Activated T-cell treated with anti-CD3 and anti-CD28 coated beads, Interleukin-2, amount 50 U/mL, for 4 hours (primary cell): ENCODE measurements around the gene IVNS1ABP. TPM values are rescaled to one million over a fixed set of nuclear protein-coding genes. Genes with fewer than 3 reads are reported as not detected.

Experiments used
- ATAC-seq, 2 donors: fragments of 200-7000 bp; cut with Tn5 transposase; one replicate each; pipeline ENCODE4 v1.10.0; 2021
- DNase-seq: peaks from one replicate; pipeline ENCODE4 v3.0.0-alpha.2; 2020
- H3K27me3 Mint-ChIP-seq: one replicate; pipeline ENCODE4 v1.8.0; 2021; ENCODE audit warnings: low read depth, mixed read lengths
- H3K36me3 Mint-ChIP-seq: one replicate; pipeline ENCODE4 v1.8.0; 2022; ENCODE audit warnings: mixed read lengths; ENCODE audit not compliant: insufficient read depth
- H3K4me1 Mint-ChIP-seq: one replicate; pipeline ENCODE4 v1.8.0; 2021; ENCODE audit warnings: low read depth, mixed read lengths
- H3K4me3 Mint-ChIP-seq: one replicate; pipeline ENCODE4 v1.8.0; 2021; ENCODE audit warnings: mild to moderate bottlenecking, moderate library complexity, mixed read lengths
- H3K9me3 Mint-ChIP-seq: one replicate; pipeline ENCODE4 v1.8.0; 2021; ENCODE audit warnings: mixed read lengths
- total RNA-seq, 3 donors: library from RNA; stranded (reverse); gene quantifications; one replicate each; pipeline ENCODE4 v1.2.1, GENCODE V29; 2021

IVNS1ABP gene
- total RNA-seq, 3 donors from 2014 or later: 52.8 to 61.2 (median 54.3) TPM

GRCh38 chr1:185293967-185294542 is 23.0 kb downstream of the IVNS1ABP start:
- Mint-ChIP-seq H3K9me3 (peaks cover 6% of the 10 kb centered on the region), H3K4me1 (peaks cover 20% of the 10 kb centered on the region), H3K36me3 (peaks cover 53% of the 10 kb centered on the region), H3K27me3 (no peaks in the 10 kb centered on the region), H3K4me3 (no peak overlapping the region)
- ATAC-seq (no peak), DNase-seq (no peak)

GRCh38 chr1:185292237-185292636 is 24.8 kb downstream of the IVNS1ABP start:
- H3K4me3 Mint-ChIP-seq: no peak overlapping the region
- H3K9me3 Mint-ChIP-seq: peaks cover 6% of the 10 kb centered on the region
- H3K27me3 Mint-ChIP-seq: no peaks in the 10 kb centered on the region
- H3K4me1 Mint-ChIP-seq: peaks cover 32% of the 10 kb centered on the region
- ATAC-seq (no peak), DNase-seq (no peak)
- H3K36me3 Mint-ChIP-seq: peaks cover 40% of the 10 kb centered on the region

GRCh38 chr1:185291652-185292051 is 25.4 kb downstream of the IVNS1ABP start:
- no peak for DNase-seq
- no peak for ATAC-seq
- Mint-ChIP-seq H3K36me3 (peaks cover 38% of the 10 kb centered on the region), H3K9me3 (peaks cover 6% of the 10 kb centered on the region), H3K4me1 (peaks cover 32% of the 10 kb centered on the region), H3K27me3 (no peaks in the 10 kb centered on the region), H3K4me3 (no peak overlapping the region)

GRCh38 chr1:185291159-185291558 is 25.9 kb downstream of the IVNS1ABP start:
- no peak for DNase-seq
- Mint-ChIP-seq H3K4me3 (no peak overlapping the region), H3K36me3 (peaks cover 34% of the 10 kb centered on the region), H3K4me1 (peaks cover 32% of the 10 kb centered on the region), H3K9me3 (peaks cover 6% of the 10 kb centered on the region), H3K27me3 (no peaks in the 10 kb centered on the region)
- no peak for ATAC-seq

GRCh38 chr1:185289880-185290279 is 27.2 kb downstream of the IVNS1ABP start:
- peaks cover 39% of the 10 kb centered on the region for H3K4me1 Mint-ChIP-seq
- no peak overlapping the region for H3K4me3 Mint-ChIP-seq
- H3K36me3 Mint-ChIP-seq: peaks cover 23% of the 10 kb centered on the region
- DNase-seq (no peak), ATAC-seq (no peak)
- peaks cover 6% of the 10 kb centered on the region for H3K9me3 Mint-ChIP-seq
- no peaks in the 10 kb centered on the region for H3K27me3 Mint-ChIP-seq

GRCh38 chr1:185288435-185288834 is 28.6 kb downstream of the IVNS1ABP start:
- ATAC-seq (no peak), DNase-seq (no peak)
- peaks cover 6% of the 10 kb centered on the region for H3K9me3 Mint-ChIP-seq
- peaks cover 48% of the 10 kb centered on the region for H3K4me1 Mint-ChIP-seq
- peaks cover 12% of the 10 kb centered on the region for H3K36me3 Mint-ChIP-seq
- no peaks in the 10 kb centered on the region for H3K27me3 Mint-ChIP-seq
- no peak overlapping the region for H3K4me3 Mint-ChIP-seq

GRCh38 chr1:185287451-185287850 is 29.6 kb downstream of the IVNS1ABP start:
- Mint-ChIP-seq H3K9me3 (peaks cover 6% of the 10 kb centered on the region), H3K4me1 (peaks cover 51% of the 10 kb centered on the region), H3K4me3 (no peak overlapping the region), H3K27me3 (no peaks in the 10 kb centered on the region), H3K36me3 (peaks cover 8% of the 10 kb centered on the region)
- ATAC-seq (no peak), DNase-seq (no peak)

- H3K4me1 Mint-ChIP-seq: peaks cover 74% of the 10 kb centered on the region
- H3K9me3 Mint-ChIP-seq: peaks cover 9% of the 10 kb centered on the region
- H3K4me3 Mint-ChIP-seq: no peak overlapping the region
- no peak for DNase-seq
- H3K36me3 Mint-ChIP-seq: peaks cover 9% of the 10 kb centered on the region
- ATAC-seq: no peak
- no peaks in the 10 kb centered on the region for H3K27me3 Mint-ChIP-seq
Observed at GRCh38 chr1:185284533-185285276, 32.3 kb downstream of the IVNS1ABP start.

- DNase-seq: no peak
- Mint-ChIP-seq H3K27me3 (no peaks in the 10 kb centered on the region), H3K4me3 (no peak overlapping the region), H3K4me1 (peaks cover 73% of the 10 kb centered on the region), H3K36me3 (peaks cover 8% of the 10 kb centered on the region), H3K9me3 (peaks cover 10% of the 10 kb centered on the region)
- no peak for ATAC-seq
Observed at GRCh38 chr1:185284116-185284515, 32.9 kb downstream of the IVNS1ABP start.

- peak; percentile 73 to 80 for ATAC-seq
- Mint-ChIP-seq H3K9me3 (peaks cover 12% of the 10 kb centered on the region), H3K36me3 (peaks cover 17% of the 10 kb centered on the region), H3K4me3 (peak overlapping the region; percentile 13), H3K4me1 (peaks cover 61% of the 10 kb centered on the region), H3K27me3 (no peaks in the 10 kb centered on the region)
- DNase-seq: no peak
Observed at GRCh38 chr1:185281245-185281644, 35.8 kb downstream of the IVNS1ABP start.

GRCh38 chr1:185280589-185280988 is 36.5 kb downstream of the IVNS1ABP start:
- Mint-ChIP-seq H3K4me3 (no peak overlapping the region), H3K9me3 (peaks cover 12% of the 10 kb centered on the region), H3K27me3 (no peaks in the 10 kb centered on the region), H3K36me3 (peaks cover 17% of the 10 kb centered on the region), H3K4me1 (peaks cover 61% of the 10 kb centered on the region)
- ATAC-seq (no peak), DNase-seq (no peak)

- Mint-ChIP-seq H3K9me3 (peaks cover 12% of the 10 kb centered on the region), H3K27me3 (no peaks in the 10 kb centered on the region), H3K36me3 (peaks cover 17% of the 10 kb centered on the region), H3K4me3 (no peak overlapping the region), H3K4me1 (peaks cover 50% of the 10 kb centered on the region)
- ATAC-seq (no peak), DNase-seq (no peak)
Observed at GRCh38 chr1:185279571-185279970, 37.5 kb downstream of the IVNS1ABP start.

GRCh38 chr1:185271921-185272320 is 45.1 kb downstream of the IVNS1ABP start:
- ATAC-seq: no peak
- no peak overlapping the region for H3K4me3 Mint-ChIP-seq
- no peak for DNase-seq
- no peaks in the 10 kb centered on the region for H3K9me3 Mint-ChIP-seq
- H3K4me1 Mint-ChIP-seq: no peaks in the 10 kb centered on the region
- no peaks in the 10 kb centered on the region for H3K27me3 Mint-ChIP-seq
- H3K36me3 Mint-ChIP-seq: peaks cover 2% of the 10 kb centered on the region

- Mint-ChIP-seq H3K27me3 (no peaks in the 10 kb centered on the region), H3K9me3 (no peaks in the 10 kb centered on the region), H3K4me1 (no peaks in the 10 kb centered on the region), H3K36me3 (peaks cover 2% of the 10 kb centered on the region), H3K4me3 (no peak overlapping the region)
- ATAC-seq (no peak), DNase-seq (no peak)
Observed at GRCh38 chr1:185268352-185268751, 48.7 kb downstream of the IVNS1ABP start.

- no peaks in the 10 kb centered on the region for H3K9me3 Mint-ChIP-seq
- no peak overlapping the region for H3K4me3 Mint-ChIP-seq
- H3K4me1 Mint-ChIP-seq: no peaks in the 10 kb centered on the region
- no peaks in the 10 kb centered on the region for H3K27me3 Mint-ChIP-seq
- DNase-seq: no peak
- peaks cover 2% of the 10 kb centered on the region for H3K36me3 Mint-ChIP-seq
- ATAC-seq: no peak
Observed at GRCh38 chr1:185267701-185268100, 49.3 kb downstream of the IVNS1ABP start.
